GM18951 (cell line): ENCODE measurements around the gene NSUN6.
"Not testable (repeated sequence)": the region's sequence is repeated elsewhere in the genome, so short reads cannot be mapped to it uniquely, and the experiment has no call there.

Experiments used
- POLR2A ChIP-seq: IDR thresholded peaks from 4 replicates; pipeline ENCODE4 v1.6.1; 2011; ENCODE audit warnings: mild to moderate bottlenecking; ENCODE audit not compliant: insufficient read length, insufficient read depth; ENCODE audit errors: extremely low read depth
- in situ Hi-C: fragments of 300-500 bp; cut with MboI; formaldehyde crosslinking; loops from one replicate; pipeline ENCODE4 v1.12.0; 2022; ENCODE audit warnings: low sequenced_read_pairs, mixed read lengths, inconsistent platforms; ENCODE audit not compliant: unreplicated experiment

Gene NSUN6

DNA sequence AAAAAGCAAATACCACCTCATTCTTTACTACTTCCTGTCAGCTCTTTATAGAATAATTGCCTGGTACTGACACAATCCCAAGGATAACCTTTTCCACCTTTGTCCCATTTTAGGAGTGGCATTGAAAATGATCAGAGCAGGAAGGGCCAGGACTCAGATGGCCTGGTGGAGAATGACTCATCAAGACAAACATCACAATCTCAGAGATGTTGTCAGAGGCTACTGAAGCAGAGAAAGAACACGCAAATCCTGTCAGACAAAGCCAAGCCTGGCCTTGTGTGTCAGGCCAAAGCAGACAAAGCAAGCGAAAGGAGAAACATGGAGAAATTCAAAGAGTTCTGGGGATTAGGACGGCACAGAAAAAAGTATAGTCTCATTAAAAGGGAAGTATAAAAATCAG, 40.9 kb downstream of the NSUN6 start:
- in situ Hi-C loops, result no loop called here
- no peak for TF ChIP-seq POLR2A

GRCh38 chr10:18608596-18608995, 42.8 kb downstream of the NSUN6 start:
- in situ Hi-C loops, result no loop called here
- no peak for TF ChIP-seq POLR2A

DNA sequence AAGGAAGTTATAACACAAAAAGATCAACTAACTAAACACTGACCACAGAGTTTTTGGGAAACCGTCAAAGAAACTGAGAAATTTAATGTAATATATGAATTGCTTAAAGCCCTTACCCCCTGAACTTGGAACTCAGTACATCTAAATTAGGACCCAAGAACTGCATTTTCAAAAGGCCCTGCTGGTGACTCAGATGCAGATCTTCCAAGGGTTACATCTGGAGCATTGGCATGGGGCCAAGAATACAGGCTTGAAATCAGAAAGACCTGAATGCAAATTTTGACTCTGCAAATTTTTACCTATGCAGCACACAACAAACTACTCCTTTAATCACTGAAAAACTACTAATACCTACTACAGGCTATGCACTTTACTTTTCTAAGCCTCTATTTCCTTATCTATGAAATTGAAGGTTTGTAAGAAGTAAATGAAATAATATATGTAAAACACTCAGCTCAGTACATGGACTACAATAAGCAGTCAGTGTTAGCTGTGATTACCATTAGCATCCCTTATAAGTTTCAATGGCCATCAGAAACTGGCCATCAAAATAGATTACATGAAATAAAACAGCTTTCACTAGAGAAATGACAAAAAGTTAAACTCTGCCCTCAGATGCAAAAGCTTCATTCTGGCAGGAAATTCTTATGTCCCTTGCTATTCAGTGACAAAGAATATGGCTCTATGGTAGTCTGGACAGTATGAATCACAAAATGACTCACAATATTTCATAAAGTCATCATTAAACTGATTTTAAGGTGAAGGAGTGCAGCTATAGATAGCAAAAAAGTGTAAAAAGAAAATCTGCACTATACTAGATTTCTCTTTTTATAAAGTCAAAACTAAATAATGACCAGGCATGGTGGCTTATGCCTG, 43.6 kb downstream of the NSUN6 start:
- in situ Hi-C loops, result no loop called here
- no peak for TF ChIP-seq POLR2A

GRCh38 chr10:18606051-18606695, 45.2 kb downstream of the NSUN6 start:
- no peak for TF ChIP-seq POLR2A
- in situ Hi-C loops, result no loop called here

DNA sequence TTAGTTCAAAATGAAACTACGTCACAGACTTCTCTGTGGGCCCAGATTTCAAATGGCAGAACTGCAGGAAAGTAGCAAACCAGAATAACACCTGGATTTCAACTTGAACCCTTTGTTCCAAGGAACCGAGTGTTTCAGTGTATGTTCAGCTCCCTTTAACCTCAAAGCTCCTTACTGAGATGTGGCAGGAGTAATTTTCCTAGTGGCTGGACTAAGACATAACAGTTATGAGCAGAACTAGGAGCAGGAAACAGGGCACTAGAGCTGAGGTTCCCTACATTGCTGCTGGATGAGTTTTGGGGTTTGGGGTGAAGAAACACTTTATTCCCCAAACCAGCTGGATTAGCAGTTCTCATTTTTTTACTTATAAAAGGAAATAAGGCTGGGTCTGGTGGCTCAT, 50.1 kb downstream of the NSUN6 start:
- no peak for TF ChIP-seq POLR2A
- in situ Hi-C loops, result no loop called here

DNA sequence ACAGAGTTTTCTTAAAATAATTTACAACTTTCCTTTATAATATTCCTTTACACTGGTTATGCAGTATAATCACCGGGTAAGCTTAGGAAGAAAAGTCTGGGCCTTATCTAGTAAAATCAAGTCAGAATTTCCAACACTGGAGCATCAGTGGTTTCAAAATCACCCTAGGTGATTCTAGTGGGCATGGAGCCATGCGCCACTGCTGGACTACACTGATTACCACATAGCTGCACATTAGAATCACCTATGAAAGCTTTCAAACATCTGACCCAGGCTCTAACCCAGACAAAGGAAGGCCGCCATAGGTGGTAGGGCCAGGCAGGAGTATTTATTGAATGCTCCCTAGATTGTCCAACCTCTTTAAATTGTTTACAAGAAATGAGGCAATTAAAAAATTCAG, 52.0 kb downstream of the NSUN6 start:
- in situ Hi-C loops, result no loop called here

GRCh38 chr10:18594574-18595156, 56.7 kb downstream of the NSUN6 start:
- TF ChIP-seq POLR2A, result no peak
- in situ Hi-C loops, result no loop called here

More for the DNA sequence above, 52.0 kb downstream of the NSUN6 start:
- no peak for TF ChIP-seq POLR2A

DNA sequence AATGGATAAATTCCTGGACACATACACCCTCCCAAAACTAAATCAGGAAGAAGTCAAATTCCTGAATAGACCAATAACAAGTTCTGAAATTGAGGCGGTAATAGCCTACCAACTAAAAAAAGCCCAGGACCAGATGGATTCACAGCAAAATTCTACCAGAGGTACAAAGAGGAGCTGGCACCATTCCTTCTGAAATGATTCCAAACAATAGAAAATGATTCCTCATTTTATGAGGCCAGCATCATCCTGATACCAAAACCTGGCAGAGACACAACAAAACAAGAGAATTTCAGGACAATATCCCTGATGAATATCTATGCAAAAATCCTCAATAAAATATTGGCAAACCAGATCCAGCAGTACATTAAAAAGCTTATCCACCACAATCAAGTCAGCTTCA, 60.2 kb downstream of the NSUN6 start:
- in situ Hi-C loops, result not testable (repeated sequence)

- in situ Hi-C loops, result not testable (repeated sequence)
Observed at GRCh38 chr10:18586637-18587036, 64.8 kb downstream of the NSUN6 start.

GRCh38 chr10:18583575-18584270, 67.7 kb downstream of the NSUN6 start:
- in situ Hi-C loops, result loop anchor here (5.0 kb wide), 1 partner anchor 46 kb away; no protein-coding TSS in a partner anchor

DNA sequence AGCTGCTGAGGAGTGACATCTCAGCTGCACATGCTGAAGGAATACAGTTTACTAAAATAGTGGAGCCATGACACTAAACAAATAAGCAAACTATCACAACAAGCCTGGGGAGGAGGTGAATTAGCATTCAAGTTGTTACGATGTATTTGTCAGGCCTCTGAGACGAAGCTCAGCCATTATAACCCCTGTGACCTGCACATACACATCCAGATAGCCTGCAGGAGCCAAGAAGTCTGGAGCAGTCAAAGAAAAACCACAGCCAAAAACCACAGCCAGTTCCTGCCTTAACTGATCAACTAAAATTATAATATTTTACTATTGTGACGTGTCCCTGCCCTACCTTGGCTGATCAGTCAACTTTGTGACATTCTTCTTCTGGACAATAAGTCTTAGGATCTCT, 68.6 kb downstream of the NSUN6 start:
- TF ChIP-seq POLR2A, result no peak
- in situ Hi-C loops, result loop anchor here (5.0 kb wide), 1 partner anchor 46 kb away; no protein-coding TSS in a partner anchor

More at GRCh38 chr10:18583575-18584270, 67.7 kb downstream of the NSUN6 start:
- no peak for TF ChIP-seq POLR2A

GRCh38 chr10:18577823-18578685, 73.3 kb downstream of the NSUN6 start:
- in situ Hi-C loops, result no loop called here
- TF ChIP-seq POLR2A, result no peak
